ENCODE measurements around the gene BPTF.
A peak's percentile ranks its signal among the peaks of the same experiment; 100 is the strongest.
"Not testable (repeated sequence)": the region's sequence is repeated elsewhere in the genome, so short reads cannot be mapped to it uniquely, and the experiment has no call there.

BPTF gene

DNA sequence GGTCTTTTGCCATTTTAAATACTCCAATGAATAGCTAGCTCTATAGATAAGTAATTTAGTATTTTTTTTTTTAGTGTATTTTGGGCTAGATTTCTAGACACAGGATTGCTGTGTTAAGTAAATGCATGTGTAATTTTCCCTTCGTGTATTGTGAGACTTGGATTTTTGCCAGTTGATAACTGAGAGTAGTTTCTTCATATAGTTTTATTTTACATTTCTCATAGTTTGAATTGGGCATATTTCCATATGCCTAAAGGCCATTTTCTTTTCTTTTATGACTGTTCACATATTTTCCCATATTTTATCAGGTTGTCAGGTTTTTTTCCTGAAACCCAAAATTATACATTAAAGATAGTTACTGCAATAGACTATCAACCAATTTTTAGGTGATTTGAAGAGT lies 59.4 kb downstream of the BPTF start:
- no peak for DNase-seq

DNA sequence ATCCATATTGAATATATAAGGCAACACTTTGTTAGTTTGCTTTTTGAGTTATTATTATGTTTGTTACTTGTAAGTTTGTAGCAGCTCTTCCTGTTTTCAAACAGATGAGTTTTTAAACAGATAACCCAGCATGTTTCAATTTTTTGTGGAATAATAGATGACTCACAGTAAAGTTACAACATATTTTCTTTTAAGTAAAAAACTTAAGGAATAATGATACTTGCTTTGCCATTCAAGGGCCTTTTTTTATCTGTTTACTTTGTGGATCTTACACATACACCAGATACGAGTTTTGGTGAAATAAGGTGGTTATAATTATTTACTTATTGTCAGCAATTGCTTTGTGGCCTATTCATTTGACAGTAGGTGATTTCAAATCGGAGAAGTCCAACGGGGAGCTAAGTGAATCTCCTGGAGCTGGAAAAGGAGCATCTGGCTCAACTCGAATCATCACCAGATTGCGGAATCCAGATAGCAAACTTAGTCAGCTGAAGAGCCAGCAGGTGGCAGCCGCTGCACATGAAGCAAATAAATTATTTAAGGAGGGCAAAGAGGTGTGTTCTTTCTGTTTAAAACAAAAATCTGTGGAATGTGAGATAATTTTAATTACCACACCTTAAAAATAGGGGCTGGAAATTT lies 66.3 kb downstream of the BPTF start:
- DNase-seq = no peak

DNA sequence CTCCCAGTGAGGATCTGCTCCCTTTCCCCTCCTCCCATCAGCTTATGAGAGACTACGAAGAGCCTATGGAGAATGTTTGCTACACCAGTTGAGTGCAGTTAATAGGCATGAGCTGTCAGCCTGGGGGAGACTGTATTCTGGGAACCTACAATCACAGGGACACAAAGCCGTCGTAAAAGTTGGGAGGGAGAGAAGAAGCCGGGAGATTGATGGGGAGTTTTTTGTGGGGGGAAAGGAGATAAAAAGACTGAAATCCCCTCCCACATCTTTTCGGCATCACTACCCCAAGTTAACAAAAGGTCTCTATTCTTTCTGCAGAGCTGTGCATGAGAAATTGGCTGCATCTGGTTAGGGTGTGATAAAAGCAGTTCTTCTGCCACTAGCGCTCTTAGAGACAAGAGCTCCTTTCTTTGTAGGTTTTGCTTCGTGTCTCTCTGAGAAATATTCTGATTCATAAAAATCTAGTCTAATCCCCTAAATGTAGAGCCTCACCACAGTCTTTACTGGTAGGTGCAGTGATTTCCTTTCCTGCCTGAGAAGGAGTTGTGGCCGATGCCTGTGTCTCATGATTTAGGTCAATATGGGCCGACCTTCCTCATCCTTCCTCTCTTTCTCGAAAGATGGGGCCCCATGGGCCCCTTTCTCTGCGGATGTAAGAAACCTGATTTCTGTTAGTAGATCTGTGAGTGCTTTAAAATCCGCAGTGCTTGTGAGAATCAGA lies 77.4 kb downstream of the BPTF start:
- DNase-seq = no peak

DNA sequence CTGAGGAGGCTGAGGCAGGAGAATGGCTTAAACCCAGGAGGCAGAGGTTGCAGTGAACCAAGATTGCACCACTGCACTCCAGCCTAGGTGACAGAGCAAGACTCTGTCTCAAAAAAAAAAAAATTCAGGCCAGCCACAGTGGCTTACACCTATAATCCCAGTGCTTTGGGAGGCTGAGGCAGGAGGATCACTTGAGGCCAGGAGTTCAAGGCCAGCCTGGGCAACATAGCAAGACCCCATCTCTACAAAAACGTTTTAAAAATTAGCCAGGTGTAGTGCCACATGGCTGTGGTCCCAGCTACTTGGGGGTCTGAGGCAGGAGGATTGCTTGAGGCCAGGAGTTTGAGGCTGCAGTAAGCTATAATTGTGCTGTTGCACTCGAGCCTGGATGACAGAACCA lies 80.0 kb downstream of the BPTF start:
- DNase-seq = not testable (repeated sequence)

DNA sequence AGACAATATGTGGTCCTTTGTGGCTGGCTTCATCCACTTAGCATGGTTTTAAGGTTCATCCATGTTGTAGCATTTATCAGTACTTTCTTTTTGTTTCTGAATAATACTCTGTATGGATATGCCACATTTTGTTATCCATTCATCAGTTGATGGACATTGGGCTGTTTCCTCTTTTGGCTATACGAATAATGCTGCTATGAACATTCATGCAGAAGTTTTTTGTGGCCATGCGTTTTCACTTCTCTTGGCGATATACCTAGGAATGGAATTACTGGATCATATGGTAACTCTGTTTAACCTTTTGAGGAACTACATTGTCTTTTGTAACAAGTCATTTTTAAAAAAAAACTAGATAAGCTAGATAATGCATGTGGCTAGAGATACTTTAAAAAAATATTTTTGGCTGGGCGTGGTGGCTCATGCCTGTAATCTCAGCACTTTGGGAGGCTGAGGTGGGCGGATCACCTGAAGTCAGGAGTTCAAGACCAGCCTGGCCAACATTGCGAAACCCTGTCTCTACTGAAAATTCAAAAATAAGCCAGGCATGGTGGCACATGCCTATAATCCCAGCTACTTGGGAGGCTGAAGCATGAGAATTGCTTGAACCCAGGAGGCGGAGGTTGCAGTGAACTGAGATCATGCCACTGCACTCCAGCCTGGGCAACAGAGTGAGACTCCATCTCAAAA lies 85.0 kb downstream of the BPTF start:
- not testable (repeated sequence) for DNase-seq

DNA sequence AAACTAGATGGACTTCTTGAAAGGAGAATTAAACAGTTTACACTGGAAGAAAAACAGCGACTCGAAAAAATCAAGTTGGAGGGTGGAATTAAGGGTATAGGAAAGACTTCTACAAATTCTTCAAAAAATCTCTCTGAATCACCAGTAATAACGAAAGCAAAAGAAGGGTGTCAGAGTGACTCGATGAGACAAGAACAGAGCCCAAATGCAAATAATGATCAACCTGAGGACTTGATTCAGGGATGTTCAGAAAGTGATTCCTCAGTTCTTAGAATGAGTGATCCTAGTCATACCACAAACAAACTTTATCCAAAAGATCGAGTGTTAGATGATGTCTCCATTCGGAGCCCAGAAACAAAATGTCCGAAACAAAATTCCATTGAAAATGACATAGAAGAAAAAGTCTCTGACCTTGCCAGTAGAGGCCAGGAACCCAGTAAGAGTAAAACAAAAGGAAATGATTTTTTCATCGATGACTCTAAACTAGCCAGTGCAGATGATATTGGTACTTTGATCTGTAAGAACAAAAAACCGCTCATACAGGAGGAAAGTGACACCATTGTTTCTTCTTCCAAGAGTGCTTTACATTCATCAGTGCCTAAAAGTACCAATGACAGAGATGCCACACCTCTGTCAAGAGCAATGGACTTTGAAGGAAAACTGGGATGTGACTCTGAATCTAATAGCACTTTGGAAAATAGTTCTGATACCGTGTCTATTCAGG lies 85.9 kb downstream of the BPTF start:
- no peak for DNase-seq

DNA sequence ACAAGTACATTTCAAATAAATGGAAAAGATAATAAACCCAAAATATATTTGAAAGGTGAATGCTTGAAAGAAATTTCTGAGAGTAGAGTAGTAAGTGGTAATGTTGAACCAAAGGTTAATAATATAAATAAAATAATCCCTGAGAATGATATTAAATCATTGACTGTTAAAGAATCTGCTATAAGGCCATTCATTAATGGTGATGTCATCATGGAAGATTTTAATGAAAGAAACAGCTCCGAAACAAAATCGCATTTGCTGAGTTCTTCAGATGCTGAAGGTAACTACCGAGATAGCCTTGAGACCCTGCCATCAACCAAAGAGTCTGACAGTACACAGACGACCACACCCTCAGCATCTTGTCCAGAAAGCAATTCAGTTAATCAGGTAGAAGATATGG lies 86.8 kb downstream of the BPTF start:
- no peak for DNase-seq

DNA sequence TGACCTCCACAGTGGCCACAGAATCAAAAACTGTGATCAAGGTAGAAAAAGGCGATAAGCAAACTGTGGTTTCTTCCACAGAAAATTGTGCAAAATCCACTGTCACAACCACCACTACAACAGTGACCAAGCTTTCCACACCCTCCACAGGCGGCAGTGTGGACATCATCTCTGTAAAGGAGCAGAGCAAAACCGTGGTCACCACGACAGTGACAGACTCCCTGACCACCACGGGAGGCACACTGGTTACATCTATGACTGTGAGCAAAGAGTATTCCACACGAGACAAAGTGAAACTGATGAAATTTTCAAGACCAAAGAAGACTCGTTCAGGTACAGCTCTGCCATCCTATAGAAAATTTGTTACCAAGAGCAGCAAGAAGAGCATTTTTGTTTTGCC lies 87.4 kb downstream of the BPTF start:
- peak; percentile 8 for DNase-seq

DNA sequence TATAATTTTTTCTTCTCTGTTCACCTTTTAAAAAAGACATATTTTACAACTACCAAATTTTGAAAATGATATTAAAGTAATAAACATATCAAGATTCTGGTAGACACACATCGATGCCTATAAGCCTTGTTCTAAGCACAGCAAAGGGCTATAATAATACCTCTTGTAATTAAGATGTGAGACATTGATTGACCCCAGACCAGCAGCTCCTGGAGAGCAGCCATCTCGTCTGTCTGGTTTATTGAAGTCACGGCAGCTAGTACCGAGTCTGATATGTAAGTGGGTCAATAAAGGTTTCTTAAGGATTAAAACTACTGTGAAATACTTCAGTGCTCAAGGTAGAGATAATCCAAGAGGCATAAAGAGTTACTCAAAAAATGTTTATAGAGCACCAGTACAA lies 94.9 kb downstream of the BPTF start:
- no peak for DNase-seq

DNA sequence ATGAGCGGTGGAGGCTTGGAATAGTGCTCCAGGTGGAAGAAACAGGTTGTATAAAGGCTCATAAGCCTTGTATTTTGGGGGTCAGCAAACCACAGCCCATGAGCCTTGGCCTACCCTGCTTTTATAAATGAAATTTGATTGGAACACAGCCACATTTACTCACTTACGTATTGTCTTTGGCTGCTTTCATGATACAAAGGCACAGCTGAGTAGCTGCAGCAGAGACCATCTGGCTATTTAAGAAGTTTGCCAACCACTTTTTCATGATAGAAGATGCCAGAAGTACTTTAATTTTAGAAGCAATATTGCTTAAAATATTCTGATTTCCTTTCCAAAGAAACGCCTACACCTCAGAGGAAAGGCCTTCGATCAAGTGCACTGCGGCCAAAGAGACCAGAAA lies 97.2 kb downstream of the BPTF start:
- no peak for DNase-seq

DNA sequence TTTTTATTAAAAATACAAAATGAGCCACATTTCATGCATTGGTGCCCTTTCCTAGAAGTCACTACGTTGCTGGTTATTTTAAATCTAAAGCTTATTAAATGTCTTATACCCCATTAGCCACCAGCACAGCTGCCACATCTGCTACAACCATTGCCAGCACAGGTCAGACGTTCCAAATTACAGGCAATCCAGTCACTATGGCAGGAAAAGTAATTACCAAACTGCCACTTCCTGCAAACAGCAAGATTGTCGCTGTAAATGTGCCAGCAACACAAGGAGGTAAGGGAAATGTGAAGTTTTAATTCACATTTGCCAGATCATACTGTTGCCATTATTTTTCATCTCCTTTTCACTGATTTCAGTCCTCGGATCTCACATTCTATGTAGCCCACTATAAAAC lies 103.5 kb downstream of the BPTF start:
- not testable (repeated sequence) for DNase-seq

DNA sequence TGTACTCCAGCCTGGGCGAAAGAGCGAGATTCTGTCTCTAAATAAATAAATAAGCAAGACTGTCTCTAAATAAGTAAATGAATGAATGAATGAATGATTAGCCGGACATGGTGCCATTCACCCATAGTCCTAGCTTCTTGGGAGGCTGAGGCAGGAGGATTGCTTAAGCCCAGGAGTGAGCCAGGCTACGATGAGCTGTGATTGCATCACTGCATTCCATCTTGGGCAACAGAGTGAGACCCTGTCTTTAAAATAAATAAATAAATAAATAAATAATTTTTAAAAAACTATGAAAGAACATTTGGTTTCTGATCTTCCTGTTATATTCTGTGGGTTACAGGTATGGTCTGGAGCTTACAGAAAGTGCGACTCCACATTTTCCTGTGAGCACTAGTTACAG lies 105.9 kb downstream of the BPTF start:
- DNase-seq = no peak

DNA sequence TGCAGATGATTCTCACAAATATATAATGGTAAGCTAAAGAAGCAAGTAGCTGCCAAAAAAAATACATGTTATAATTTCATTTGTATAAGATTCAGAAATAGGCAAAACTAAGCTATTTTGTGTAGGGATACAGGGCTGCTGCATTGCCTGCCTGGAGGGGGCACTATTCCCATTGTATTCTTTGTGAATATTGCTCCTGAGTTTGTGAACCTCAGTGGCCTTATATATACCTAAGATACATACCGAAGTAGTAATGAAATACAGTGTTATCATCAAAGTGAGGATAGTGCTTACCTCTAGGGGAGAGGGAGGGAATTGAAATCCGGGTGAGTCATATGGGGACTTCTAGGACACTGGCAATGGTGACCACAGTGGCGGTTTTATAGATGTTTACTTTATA lies 117.5 kb downstream of the BPTF start:
- DNase-seq = no peak

DNA sequence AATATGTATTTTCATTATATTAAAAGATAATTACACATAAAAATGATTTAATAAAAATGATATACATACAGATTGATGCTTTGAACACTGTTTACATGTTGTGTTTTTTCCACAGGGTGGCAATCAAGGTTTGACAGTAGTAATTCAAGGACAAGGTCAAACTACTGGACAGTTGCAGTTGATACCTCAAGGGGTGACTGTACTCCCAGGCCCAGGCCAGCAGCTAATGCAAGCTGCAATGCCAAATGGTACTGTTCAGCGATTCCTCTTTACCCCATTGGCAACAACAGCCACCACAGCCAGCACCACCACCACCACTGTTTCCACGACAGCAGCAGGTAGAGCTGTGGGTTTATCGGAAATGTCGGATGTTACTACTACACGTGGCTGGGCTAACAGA lies 118.7 kb downstream of the BPTF start:
- no peak for DNase-seq

DNA sequence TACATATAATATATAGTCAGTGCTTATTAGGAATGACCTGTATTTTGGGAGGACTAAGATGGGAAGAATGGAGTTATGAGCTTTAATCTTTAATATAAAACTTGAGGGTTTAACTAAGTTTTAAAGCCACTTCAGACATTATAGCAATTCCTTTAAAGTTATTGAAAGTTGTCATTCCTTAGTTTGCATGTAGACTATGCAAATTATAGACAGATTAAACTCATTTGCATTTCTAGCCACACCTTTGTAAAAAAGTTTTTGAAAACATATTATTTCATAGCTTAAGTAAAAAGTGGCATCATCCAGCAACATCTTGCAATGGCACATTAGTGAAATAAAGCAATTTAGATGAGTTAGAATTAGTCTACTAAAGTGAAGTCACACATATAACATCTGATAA lies 121.2 kb downstream of the BPTF start:
- no peak for DNase-seq

DNA sequence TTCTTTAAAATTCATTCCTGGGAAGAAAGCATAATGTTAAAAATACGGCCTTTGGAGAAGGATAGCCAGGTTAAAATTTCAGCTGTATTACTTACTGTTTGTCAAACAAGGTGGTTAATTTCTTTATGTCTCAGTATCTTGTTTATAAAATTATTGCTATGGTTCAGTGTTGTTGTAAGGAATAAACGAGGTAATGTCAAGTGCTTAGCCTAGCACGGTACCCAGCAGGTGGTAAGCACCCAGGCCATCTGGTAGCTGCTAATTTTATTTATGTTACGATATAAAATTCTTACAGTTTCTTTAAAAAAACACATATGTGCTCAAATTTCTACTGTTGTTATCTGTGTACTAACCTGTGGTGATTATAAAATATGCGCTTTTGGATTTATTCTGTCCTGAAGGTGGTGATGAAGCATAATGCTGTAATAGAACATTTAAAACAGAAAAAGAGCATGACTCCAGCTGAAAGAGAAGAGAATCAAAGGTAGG lies 122.1 kb downstream of the BPTF start:
- DNase-seq = no peak

DNA sequence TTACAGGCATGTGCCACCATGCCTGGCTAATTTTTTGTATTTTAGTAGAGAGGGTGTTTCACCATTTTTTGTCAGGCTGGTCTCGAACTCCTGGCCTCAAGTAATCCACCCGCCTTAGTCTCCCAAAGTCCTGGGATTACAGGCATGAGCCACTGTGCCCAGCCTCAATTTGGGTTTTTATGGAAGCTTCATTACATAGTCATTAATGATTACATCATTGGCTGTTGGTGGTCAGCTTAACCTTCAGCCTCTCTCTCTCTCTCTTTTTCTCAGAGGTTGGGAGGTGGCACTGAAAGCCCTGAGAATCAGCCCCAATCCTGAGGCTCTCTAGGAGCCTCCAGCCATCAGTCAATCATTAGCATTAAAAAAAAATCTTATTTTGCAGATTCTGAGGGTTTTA lies 125.6 kb downstream of the BPTF start:
- DNase-seq = no peak

DNA sequence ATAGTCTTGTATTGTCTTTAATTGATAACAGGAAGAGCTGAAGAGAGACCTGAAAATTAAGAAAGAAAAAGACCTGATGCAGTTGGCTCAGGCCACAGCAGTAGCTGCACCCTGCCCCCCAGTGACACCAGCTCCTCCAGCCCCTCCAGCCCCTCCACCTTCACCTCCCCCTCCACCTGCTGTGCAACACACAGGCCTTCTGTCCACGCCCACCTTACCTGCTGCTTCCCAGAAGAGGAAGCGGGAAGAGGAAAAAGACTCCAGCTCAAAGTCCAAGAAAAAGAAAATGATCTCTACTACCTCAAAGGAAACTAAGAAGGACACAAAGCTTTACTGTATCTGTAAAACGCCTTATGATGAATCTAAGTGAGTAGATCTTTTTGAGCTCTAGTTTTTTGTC lies 134.2 kb downstream of the BPTF start:
- no peak for DNase-seq

DNA sequence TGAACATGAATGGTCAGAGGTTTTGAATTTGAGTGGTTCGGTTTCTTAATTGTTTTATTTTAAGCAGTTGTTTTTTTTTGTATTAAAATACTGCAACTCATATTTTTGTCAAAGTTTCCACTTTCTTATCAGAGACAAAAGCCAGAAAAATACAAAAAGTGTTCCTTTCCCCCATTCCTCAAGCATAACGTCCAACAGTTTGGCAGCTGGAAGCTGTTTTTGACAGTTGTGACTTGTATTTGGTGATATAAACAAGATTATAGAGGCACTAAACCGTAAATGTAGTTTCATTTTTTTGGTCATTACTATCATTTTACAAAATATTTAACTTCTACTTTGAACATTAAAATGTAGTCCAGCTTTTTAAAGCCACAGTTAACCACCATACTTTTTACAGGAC lies 135.0 kb downstream of the BPTF start:
- DNase-seq = not testable (repeated sequence)

DNA sequence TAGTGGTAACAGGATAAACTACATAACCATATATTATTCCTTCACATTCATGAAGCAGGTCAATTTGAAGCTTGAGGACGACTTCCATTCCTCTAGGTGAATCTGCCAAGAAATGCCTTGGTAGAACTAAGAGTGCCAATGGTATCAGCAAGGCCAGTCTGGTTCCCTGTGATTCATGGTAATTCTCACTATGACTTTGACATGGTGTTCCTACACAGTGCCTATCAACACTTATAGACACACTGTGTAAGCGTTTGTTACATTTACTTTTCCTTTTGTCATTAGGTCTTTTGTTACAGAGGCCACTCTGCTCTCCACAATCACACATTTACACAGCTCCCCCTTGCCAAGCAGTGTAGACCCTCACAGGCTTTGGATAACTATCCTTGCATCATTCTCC lies 136.9 kb downstream of the BPTF start:
- not testable (repeated sequence) for DNase-seq

DNA sequence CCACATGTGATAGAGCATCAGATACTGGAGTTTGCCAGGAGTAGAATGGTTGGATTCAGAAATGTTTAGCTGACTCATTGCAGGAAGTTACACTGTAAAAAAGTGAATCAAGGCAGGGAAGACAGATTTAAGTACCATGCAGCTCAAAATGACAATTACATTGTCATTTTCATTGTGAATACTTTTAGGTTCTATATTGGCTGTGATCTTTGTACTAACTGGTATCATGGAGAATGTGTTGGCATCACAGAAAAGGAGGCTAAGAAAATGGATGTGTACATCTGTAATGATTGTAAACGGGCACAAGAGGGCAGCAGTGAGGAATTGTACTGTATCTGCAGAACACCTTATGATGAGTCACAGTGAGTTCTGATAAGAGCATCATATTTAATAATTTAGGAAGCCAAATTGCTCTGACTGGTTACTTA lies 137.9 kb downstream of the BPTF start:
- DNase-seq = peak; percentile 84

DNA sequence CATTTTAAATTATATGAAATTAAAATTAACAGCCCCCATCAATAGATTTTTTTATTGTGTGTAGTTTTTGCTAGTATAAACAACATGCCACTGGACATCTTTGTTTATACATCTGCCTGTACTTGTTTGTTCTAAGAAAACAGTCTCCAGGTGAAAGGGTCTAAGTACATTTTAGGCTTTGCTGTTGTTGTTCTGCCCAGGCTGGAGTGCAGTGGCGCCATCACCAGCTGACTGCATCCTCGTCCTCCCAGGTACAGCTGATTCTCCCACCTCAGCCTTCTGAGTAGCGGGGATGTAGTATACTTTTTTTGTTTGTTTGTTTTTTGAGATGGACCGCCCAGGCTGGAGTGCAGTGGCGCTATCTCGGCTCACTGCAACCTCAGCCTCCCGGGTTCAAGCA lies 145.5 kb downstream of the BPTF start:
- DNase-seq = no peak

DNA sequence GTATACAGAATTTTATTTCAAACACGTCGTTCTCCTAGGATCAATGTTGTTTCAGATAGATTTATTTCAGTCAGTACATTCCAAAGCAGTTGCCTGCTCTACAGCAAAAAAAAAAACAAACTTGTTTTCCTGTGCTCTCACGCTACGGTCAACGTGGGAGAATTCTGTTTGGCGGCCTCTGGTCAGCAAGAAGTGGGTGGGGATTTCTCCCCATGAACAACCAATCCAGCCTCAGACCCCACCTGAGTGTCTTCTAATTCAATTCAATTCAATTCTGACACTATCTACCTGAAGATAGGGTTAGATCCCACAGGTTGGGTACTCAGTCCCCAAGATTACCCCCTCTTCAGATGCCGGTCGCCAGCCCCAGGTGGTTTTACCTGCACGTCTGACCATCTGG lies 148.9 kb downstream of the BPTF start:
- no peak for DNase-seq

All from activated CD4-positive, alpha-beta T cell treated with anti-CD3 and anti-CD28 coated beads for 48 hours (primary cell).